ENCODE results near the gene APOBEC2. TPM values are rescaled to one million over a fixed set of nuclear protein-coding genes. Genes with fewer than 3 reads are reported as not detected.

The APOBEC2 gene
- total RNA-seq, 2 donors from 2014 or later, result 0.31 TPM; not detected in 1

DNA sequence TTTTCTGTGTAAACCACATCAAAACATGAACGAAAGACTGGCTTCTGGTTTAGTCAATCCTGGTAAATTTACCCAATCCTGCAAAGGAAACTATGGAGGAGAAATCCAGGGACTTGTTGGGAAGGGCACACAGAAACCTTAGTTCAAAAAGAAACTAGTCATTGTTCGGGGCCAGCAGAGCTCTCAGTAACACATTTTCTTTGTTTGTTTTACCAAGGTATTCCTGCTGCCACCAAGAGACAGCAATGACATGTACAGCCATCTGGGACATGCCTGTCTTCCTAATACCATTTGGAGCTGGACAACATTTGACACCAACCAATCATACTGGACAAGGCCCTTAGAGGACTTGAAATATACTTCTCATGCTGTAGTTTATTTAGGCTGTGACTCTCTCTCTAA lies 10.9 kb downstream of the APOBEC2 start:
- peaks cover 57% of the 10 kb centered on the region for H3K4me1 Mint-ChIP-seq
- H3K4me3 Mint-ChIP-seq, result no peak overlapping the region
- H3K27me3 ChIP-seq (ENCODE audit: control insufficient read depth, insufficient read depth, low read length, poor library complexity, severe bottlenecking), result no peaks in the 10 kb centered on the region
- no peak overlapping the region for H3K9ac ChIP-seq (ENCODE audit: extremely low read depth, low read length, poor library complexity, severe bottlenecking)
- no peaks in the 10 kb centered on the region for H3K9me3 ChIP-seq (ENCODE audit: control insufficient read depth, low read length)
- H3K9me3 Mint-ChIP-seq, result no peaks in the 10 kb centered on the region
- H3K27ac Mint-ChIP-seq, result no peak overlapping the region
- peaks cover 18% of the 10 kb centered on the region for H3K36me3 ChIP-seq (ENCODE audit: control insufficient read depth, insufficient read depth, low read length)
- peaks cover 24% of the 10 kb centered on the region for H3K36me3 Mint-ChIP-seq (ENCODE audit: low read depth)
- no peak overlapping the region for H3K4me3 ChIP-seq (ENCODE audit: low read length)
- TF ChIP-seq, protein P1, sequence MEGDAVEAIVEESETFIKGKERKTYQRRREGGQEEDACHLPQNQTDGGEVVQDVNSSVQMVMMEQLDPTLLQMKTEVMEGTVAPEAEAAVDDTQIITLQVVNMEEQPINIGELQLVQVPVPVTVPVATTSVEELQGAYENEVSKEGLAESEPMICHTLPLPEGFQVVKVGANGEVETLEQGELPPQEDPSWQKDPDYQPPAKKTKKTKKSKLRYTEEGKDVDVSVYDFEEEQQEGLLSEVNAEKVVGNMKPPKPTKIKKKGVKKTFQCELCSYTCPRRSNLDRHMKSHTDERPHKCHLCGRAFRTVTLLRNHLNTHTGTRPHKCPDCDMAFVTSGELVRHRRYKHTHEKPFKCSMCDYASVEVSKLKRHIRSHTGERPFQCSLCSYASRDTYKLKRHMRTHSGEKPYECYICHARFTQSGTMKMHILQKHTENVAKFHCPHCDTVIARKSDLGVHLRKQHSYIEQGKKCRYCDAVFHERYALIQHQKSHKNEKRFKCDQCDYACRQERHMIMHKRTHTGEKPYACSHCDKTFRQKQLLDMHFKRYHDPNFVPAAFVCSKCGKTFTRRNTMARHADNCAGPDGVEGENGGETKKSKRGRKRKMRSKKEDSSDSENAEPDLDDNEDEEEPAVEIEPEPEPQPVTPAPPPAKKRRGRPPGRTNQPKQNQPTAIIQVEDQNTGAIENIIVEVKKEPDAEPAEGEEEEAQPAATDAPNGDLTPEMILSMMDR (conservative IDR thresholded peaks at IDR 0.05), result no peak
- no peak for DNase-seq
- H3K27ac ChIP-seq (ENCODE audit: low read depth, low read length), result no peak overlapping the region
- H3K27me3 Mint-ChIP-seq (ENCODE audit: insufficient read depth), result no peaks in the 10 kb centered on the region
- 91 to 94% methylated on average over 2 of the region's 2 CpGs for WGBS, 2 experiments (ENCODE audit: insufficient coverage in 1 of 2, insufficient read length in 1 of 2)
- peaks cover 20% of the 10 kb centered on the region for H3K4me1 ChIP-seq (ENCODE audit: control insufficient read depth, insufficient read depth, low read length)

DNA sequence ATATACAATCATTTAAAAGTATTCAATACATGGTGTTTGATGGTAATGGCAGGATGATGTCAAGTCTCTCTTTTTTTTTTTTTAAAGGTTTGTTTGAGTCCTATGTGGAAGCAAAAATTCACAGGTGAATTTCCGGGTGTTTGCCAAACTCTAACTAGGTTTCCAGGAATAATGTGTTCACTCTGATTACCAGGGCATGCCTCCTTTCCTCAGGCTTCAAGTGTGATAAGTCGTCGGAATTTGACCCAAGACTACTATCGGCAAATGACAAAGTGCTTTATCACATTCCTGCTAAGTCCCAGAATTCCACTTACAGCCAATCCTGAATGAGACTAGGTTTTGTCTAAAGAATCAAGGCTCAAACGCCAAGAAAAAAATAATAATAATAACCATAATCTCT lies 11.8 kb downstream of the APOBEC2 start:
- no peak overlapping the region for H3K27ac ChIP-seq (ENCODE audit: low read depth, low read length)
- H3K27me3 ChIP-seq (ENCODE audit: control insufficient read depth, insufficient read depth, low read length, poor library complexity, severe bottlenecking), result no peaks in the 10 kb centered on the region
- WGBS, 2 experiments (ENCODE audit: insufficient coverage in 1 of 2, insufficient read length in 1 of 2), result 86 to 95% methylated on average over 4 to 5 of the region's 5 CpGs
- H3K9me3 ChIP-seq (ENCODE audit: control insufficient read depth, low read length), result no peaks in the 10 kb centered on the region
- H3K36me3 ChIP-seq (ENCODE audit: control insufficient read depth, insufficient read depth, low read length), result peaks cover 22% of the 10 kb centered on the region
- no peak overlapping the region for H3K9ac ChIP-seq (ENCODE audit: extremely low read depth, low read length, poor library complexity, severe bottlenecking)
- TF ChIP-seq, protein P1 (conservative IDR thresholded peaks at IDR 0.05), result no peak
- DNase-seq, result no peak
- peaks cover 24% of the 10 kb centered on the region for H3K36me3 Mint-ChIP-seq (ENCODE audit: low read depth)
- no peak overlapping the region for H3K4me3 Mint-ChIP-seq
- H3K4me3 ChIP-seq (ENCODE audit: low read length), result peak overlapping the region; percentile 2
- H3K4me1 Mint-ChIP-seq, result peaks cover 51% of the 10 kb centered on the region
- peaks cover 20% of the 10 kb centered on the region for H3K4me1 ChIP-seq (ENCODE audit: control insufficient read depth, insufficient read depth, low read length)
- no peaks in the 10 kb centered on the region for H3K27me3 Mint-ChIP-seq (ENCODE audit: insufficient read depth)
- no peaks in the 10 kb centered on the region for H3K9me3 Mint-ChIP-seq
- H3K27ac Mint-ChIP-seq, result peak overlapping the region; percentile 9

DNA sequence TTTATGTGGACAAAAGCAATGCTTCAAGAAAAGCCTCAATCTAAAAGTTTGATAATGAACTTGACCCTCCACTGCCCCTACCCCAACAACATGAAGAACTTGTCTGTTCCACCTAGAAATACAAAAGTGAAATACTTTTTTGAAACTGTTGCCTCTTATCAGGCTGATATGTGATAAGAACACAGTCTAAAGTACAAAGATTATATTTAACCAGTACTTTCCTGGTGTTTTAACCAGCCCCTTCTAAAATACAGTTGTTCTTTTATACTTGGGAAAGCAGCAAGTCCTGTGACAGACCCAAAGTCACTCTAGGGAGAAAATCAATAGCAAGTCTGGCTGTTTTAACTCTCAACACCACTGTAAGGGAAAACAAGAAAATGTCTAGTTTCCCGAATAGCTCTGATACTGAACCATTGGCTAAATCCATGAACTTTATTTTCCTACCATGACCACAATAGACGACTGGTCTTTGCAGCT lies 12.6 kb downstream of the APOBEC2 start:
- 83 to 93% methylated on average over 1 to 2 of the region's 2 CpGs for WGBS, 2 experiments (ENCODE audit: insufficient coverage in 1 of 2, insufficient read length in 1 of 2)
- DNase-seq, result no peak
- no peak overlapping the region for H3K27ac Mint-ChIP-seq
- peaks cover 24% of the 10 kb centered on the region for H3K36me3 Mint-ChIP-seq (ENCODE audit: low read depth)
- peaks cover 48% of the 10 kb centered on the region for H3K4me1 Mint-ChIP-seq
- Histone ChIP-seq H3K4me3 (ENCODE audit: low read length) (no peak overlapping the region), H3K27ac (ENCODE audit: low read depth, low read length) (no peak overlapping the region), H3K9me3 (ENCODE audit: control insufficient read depth, low read length) (no peaks in the 10 kb centered on the region), H3K36me3 (ENCODE audit: control insufficient read depth, insufficient read depth, low read length) (peaks cover 30% of the 10 kb centered on the region), H3K9ac (ENCODE audit: extremely low read depth, low read length, poor library complexity, severe bottlenecking) (no peak overlapping the region), H3K4me1 (ENCODE audit: control insufficient read depth, insufficient read depth, low read length) (peaks cover 20% of the 10 kb centered on the region), H3K27me3 (ENCODE audit: control insufficient read depth, insufficient read depth, low read length, poor library complexity, severe bottlenecking) (no peaks in the 10 kb centered on the region)
- TF ChIP-seq, protein P1 (conservative IDR thresholded peaks at IDR 0.05), result no peak
- H3K9me3 Mint-ChIP-seq, result no peaks in the 10 kb centered on the region
- H3K27me3 Mint-ChIP-seq (ENCODE audit: insufficient read depth), result no peaks in the 10 kb centered on the region
- H3K4me3 Mint-ChIP-seq, result no peak overlapping the region

Data from endodermal cell (in vitro differentiated cells).